PFSK-1 (cell line): ENCODE results near the gene MSI2.

Source experiments
- FOXP2 ChIP-seq: optimal IDR thresholded peaks from 2 replicates; pipeline ENCODE3; 2011; ENCODE audit warnings: borderline replicate concordance, control low read depth, inconsistent platforms; ENCODE audit not compliant: insufficient read depth; ENCODE audit errors: extremely low read length, extremely low read depth
- POLR2AphosphoS5 ChIP-seq: IDR thresholded peaks from 2 replicates; pipeline ENCODE4 v1.6.1; 2012; ENCODE audit warnings: low read depth, mild to moderate bottlenecking, control low read depth, low read length, moderate library complexity
- REST ChIP-seq, 2 experiments: IDR thresholded peaks; 2 replicates each; pipeline versions ENCODE4 v1.6.1 to v1.8.0; 2011 to 2012; ENCODE audit warnings: low read depth in 2 of 2, low read length in 2 of 2, control low read depth in 1 of 2, inconsistent platforms in 1 of 2, mild to moderate bottlenecking in 1 of 2, moderate library complexity in 1 of 2; ENCODE audit not compliant: insufficient read depth in 1 of 2
- SIN3A ChIP-seq: IDR thresholded peaks from 2 replicates; pipeline ENCODE4 v1.6.1; 2012; ENCODE audit warnings: mild to moderate bottlenecking, low read length, moderate library complexity, borderline replicate concordance; ENCODE audit not compliant: insufficient read depth
- TAF1 ChIP-seq: IDR thresholded peaks from 2 replicates; pipeline ENCODE4 v1.6.1; 2012; ENCODE audit warnings: low read length, control low read depth, borderline replicate concordance; ENCODE audit not compliant: insufficient read depth

Gene MSI2

DNA sequence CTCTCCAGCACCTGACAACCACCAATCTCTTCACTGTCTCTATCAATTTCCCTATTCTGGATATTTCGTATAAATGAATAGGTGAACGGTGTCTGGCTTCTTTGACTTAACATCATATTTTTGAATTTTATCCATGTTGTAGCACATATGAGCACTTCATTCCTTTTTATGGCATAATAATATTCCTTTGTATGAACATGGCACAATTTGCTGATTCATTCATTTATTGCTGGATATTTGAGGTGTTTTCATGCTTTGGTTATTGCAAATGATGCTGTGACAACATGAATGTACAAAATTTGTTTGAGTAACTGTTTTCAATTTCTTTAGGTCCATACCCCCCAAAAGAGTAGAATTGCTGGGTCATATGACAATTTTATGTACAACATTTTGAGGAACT lies 476.8 kb downstream of the MSI2 start:
- TF ChIP-seq REST (IDR thresholded peaks at IDR 0.05; ENCODE audit: insufficient read depth in 1 of 2, low read depth in 2 of 2, low read length in 2 of 2) (no peak), POLR2AphosphoS5 (no peak), SIN3A (no peak), TAF1 (no peak), FOXP2 (no peak)
